Measurements from ENCODE around the gene CAPZA1. TPM values are rescaled to one million over a fixed set of nuclear protein-coding genes. Genes with fewer than 3 reads are reported as not detected.

The CAPZA1 gene
- total RNA-seq, 1 experiment from 2014 or later, result 240 TPM

- DNase-seq (ENCODE audit: low read depth), result peak; percentile 96
Measured at GRCh38 chr1:112700290-112701226, 80.9 kb downstream of the CAPZA1 start.

- DNase-seq (ENCODE audit: low read depth), result no peak
Measured at GRCh38 chr1:112701227-112702066, 81.8 kb downstream of the CAPZA1 start.

GRCh38 chr1:112702067-112702395 lies 82.4 kb downstream of the CAPZA1 start:
- DNase-seq (ENCODE audit: low read depth), result no peak

GRCh38 chr1:112702420-112703261 lies 83.0 kb downstream of the CAPZA1 start:
- DNase-seq (ENCODE audit: low read depth), result no peak

GRCh38 chr1:112703706-112704105 lies 84.1 kb downstream of the CAPZA1 start:
- no peak for DNase-seq (ENCODE audit: low read depth)

- no peak for DNase-seq (ENCODE audit: low read depth)
Measured at GRCh38 chr1:112704391-112704933, 84.8 kb downstream of the CAPZA1 start.

GRCh38 chr1:112704934-112705627 lies 85.4 kb downstream of the CAPZA1 start:
- DNase-seq (ENCODE audit: low read depth), result peak; percentile 100

GRCh38 chr1:112706505-112707220 lies 87.0 kb downstream of the CAPZA1 start, which contains the start of gene RHOC:
TSS of gene RHOC (minus strand) at chr1:112707127. CDS start at chr1:112703799, 3,328 bp downstream.
- peak; percentile 24 for DNase-seq (ENCODE audit: low read depth)

GRCh38 chr1:112707221-112708001 lies 87.8 kb downstream of the CAPZA1 start:
- DNase-seq (ENCODE audit: low read depth), result peak; percentile 91

- no peak for DNase-seq (ENCODE audit: low read depth)
Measured at GRCh38 chr1:112708002-112708448, 88.4 kb downstream of the CAPZA1 start.

- DNase-seq (ENCODE audit: low read depth), result no peak
Measured at GRCh38 chr1:112708489-112708888, 88.9 kb downstream of the CAPZA1 start.

GRCh38 chr1:112710159-112710558 lies 90.5 kb downstream of the CAPZA1 start:
- DNase-seq (ENCODE audit: low read depth), result no peak

- DNase-seq (ENCODE audit: low read depth), result no peak
Measured at GRCh38 chr1:112710586-112710985, 91.0 kb downstream of the CAPZA1 start.

- no peak for DNase-seq (ENCODE audit: low read depth)
Measured at GRCh38 chr1:112711041-112711440, 91.4 kb downstream of the CAPZA1 start.

GRCh38 chr1:112711670-112712069 lies 92.0 kb downstream of the CAPZA1 start:
- no peak for DNase-seq (ENCODE audit: low read depth)

- no peak for DNase-seq (ENCODE audit: low read depth)
Measured at GRCh38 chr1:112712191-112712590, 92.6 kb downstream of the CAPZA1 start.

GRCh38 chr1:112712701-112713128 lies 93.1 kb downstream of the CAPZA1 start:
- DNase-seq (ENCODE audit: low read depth), result no peak

GRCh38 chr1:112713466-112714312 lies 94.1 kb downstream of the CAPZA1 start:
- DNase-seq (ENCODE audit: low read depth), result no peak

All from HT1080 (cell line).